HG02885 (cell line): ENCODE measurements around the gene LRRC43.

ENCODE experiments used
- ATAC-seq: cut with Tn5 transposase; IDR thresholded peaks from one replicate; pipeline ENCODE4 v1.9.1; 2021; ENCODE audit warnings: mild to moderate bottlenecking; ENCODE audit not compliant: unreplicated experiment, poor library complexity

Gene LRRC43

GRCh38 chr12:122215771-122216170, 32.8 kb downstream of the LRRC43 start:
- no peak for ATAC-seq

- no peak for ATAC-seq
Measured at GRCh38 chr12:122216445-122216844, 33.5 kb downstream of the LRRC43 start.

- ATAC-seq = peak; percentile 92
Measured at GRCh38 chr12:122225683-122226365, 42.9 kb downstream of the LRRC43 start, which contains the start of gene DIABLO. Gene DIABLO, minus strand, starts transcription at chr12:122226052. Its CDS starts 38 bp downstream, at chr12:122226014.

GRCh38 chr12:122226366-122227125, 43.6 kb downstream of the LRRC43 start:
- no peak for ATAC-seq

GRCh38 chr12:122227341-122227740, 44.4 kb downstream of the LRRC43 start:
- no peak for ATAC-seq

GRCh38 chr12:122228092-122228491, 45.2 kb downstream of the LRRC43 start:
- no peak for ATAC-seq

GRCh38 chr12:122230798-122231197, 47.9 kb downstream of the LRRC43 start:
- no peak for ATAC-seq

GRCh38 chr12:122232691-122233090, 49.8 kb downstream of the LRRC43 start:
- no peak for ATAC-seq

GRCh38 chr12:122235741-122236140, 52.8 kb downstream of the LRRC43 start:
- ATAC-seq = no peak

GRCh38 chr12:122238861-122239260, 55.9 kb downstream of the LRRC43 start:
- ATAC-seq = no peak

- ATAC-seq = no peak
Measured at GRCh38 chr12:122243965-122244364, 61.0 kb downstream of the LRRC43 start.

- ATAC-seq = no peak
Measured at GRCh38 chr12:122244565-122245371, 61.8 kb downstream of the LRRC43 start.

- ATAC-seq = no peak
Measured at GRCh38 chr12:122245553-122245952, 62.6 kb downstream of the LRRC43 start.

- ATAC-seq = no peak
Measured at GRCh38 chr12:122250047-122250446, 67.1 kb downstream of the LRRC43 start.

- ATAC-seq = no peak
Measured at GRCh38 chr12:122250536-122250935, 67.6 kb downstream of the LRRC43 start.
